KG1 (cell line): ENCODE measurements around the gene FETUB.
"Not testable (repeated sequence)": the region's sequence is repeated elsewhere in the genome, so short reads cannot be mapped to it uniquely, and the experiment has no call there.

Experiments
- DNase-seq: peaks from one replicate; lab custom pipeline; 2025; lab: John Stamatoyannopoulos, UW

The FETUB gene

GRCh38 chr3:186613637-186614265 lies 26.4 kb upstream of the FETUB start:
- DNase-seq = no peak

- DNase-seq = no peak
These were observed 26.0 kb upstream of the FETUB start for GRCh38 chr3:186614266-186614596.

- peak; percentile 74 for DNase-seq
These were observed 25.4 kb upstream of the FETUB start for GRCh38 chr3:186614597-186615483.

- no peak for DNase-seq
These were observed 23.9 kb upstream of the FETUB start for GRCh38 chr3:186616299-186616617.

GRCh38 chr3:186617036-186617946 lies 22.9 kb upstream of the FETUB start:
- peak; percentile 61 for DNase-seq

- no peak for DNase-seq
These were observed 21.8 kb upstream of the FETUB start for GRCh38 chr3:186618318-186618938.

GRCh38 chr3:186619787-186620212 lies 20.4 kb upstream of the FETUB start:
- DNase-seq = no peak

GRCh38 chr3:186620213-186621092 lies 19.7 kb upstream of the FETUB start:
- DNase-seq = no peak

GRCh38 chr3:186621894-186622650 lies 18.1 kb upstream of the FETUB start:
- DNase-seq = no peak

GRCh38 chr3:186622651-186623310 lies 17.4 kb upstream of the FETUB start:
- DNase-seq = no peak

GRCh38 chr3:186624598-186624997 lies 15.6 kb upstream of the FETUB start:
- no peak for DNase-seq

- no peak for DNase-seq
These were observed 14.6 kb upstream of the FETUB start for GRCh38 chr3:186625600-186626042.

- DNase-seq = no peak
These were observed 13.8 kb upstream of the FETUB start for GRCh38 chr3:186626254-186626847.

- DNase-seq = no peak
These were observed 12.3 kb upstream of the FETUB start for GRCh38 chr3:186627852-186628414.

GRCh38 chr3:186628756-186629155 lies 11.4 kb upstream of the FETUB start:
- DNase-seq = no peak

- DNase-seq = no peak
These were observed 9.1 kb upstream of the FETUB start for GRCh38 chr3:186630950-186631641.

GRCh38 chr3:186633481-186633880 lies 6.7 kb upstream of the FETUB start:
- no peak for DNase-seq

GRCh38 chr3:186634207-186634606 lies 6.0 kb upstream of the FETUB start:
- DNase-seq = not testable (repeated sequence)
